ENCODE results near the gene CASQ2. TPM values are rescaled to one million over a fixed set of nuclear protein-coding genes. Genes with fewer than 3 reads are reported as not detected.

The CASQ2 gene
- total and polyA plus RNA-seq, 2 donors (not counting 3 experiments of a cell fraction or from before 2014, with no cell fraction given), result not detected

- POLR2A ChIA-PET, result no interaction called here
- Histone ChIP-seq H3K4me1 (ENCODE audit: control insufficient read depth, extremely low read depth, insufficient read depth, low read length) (no peaks in the 10 kb centered on the region), H3K4me3 (replicated peaks in 1 of 3; ENCODE audit: insufficient read depth in 1 of 3, low read depth in 1 of 3, low read length in 3 of 3) (no peak overlapping the region), H3K9ac (replicated peaks; ENCODE audit: extremely low read depth, insufficient read depth, low read length) (no peak overlapping the region), H3K9me1 (replicated peaks; ENCODE audit: control insufficient read depth, extremely low read depth, insufficient read depth, low read length) (no peaks in the 10 kb centered on the region), H3K27ac (ENCODE audit: insufficient read depth, low read depth, low read length) (no peak overlapping the region), H3K79me2 (ENCODE audit: control insufficient read depth, insufficient read depth, low read length) (no peaks in the 10 kb centered on the region), H3K4me2 (ENCODE audit: insufficient read depth, low read length) (no peak overlapping the region), H3K9me3 (replicated peaks; ENCODE audit: control insufficient read depth, insufficient read depth, low read length) (no peaks in the 10 kb centered on the region), H3K36me3 (ENCODE audit: control insufficient read depth in 2 of 2, extremely low read depth in 1 of 2, insufficient read depth in 2 of 2, low read length in 2 of 2) (no peaks in the 10 kb centered on the region), H3K27me3 (ENCODE audit: control insufficient read depth in 2 of 2, insufficient read depth in 2 of 2, low read length in 2 of 2) (no peaks in the 10 kb centered on the region), H4K20me1 (replicated peaks; ENCODE audit: control insufficient read depth, extremely low read depth, insufficient read depth, low read length) (no peaks in the 10 kb centered on the region), H2AFZ (ENCODE audit: low read depth, low read length) (no peak overlapping the region)
- CTCF ChIA-PET, result no interaction called here
- BruUV-seq (replicated peaks), result no TSS peak
- FAIRE-seq (no peak), DNase-seq (ENCODE audit: low read depth, low spot score) (no peak)
- TF ChIP-seq FOS (IDR thresholded peaks at IDR 0.05; ENCODE audit: borderline replicate concordance, insufficient read depth, low read length), result no peak
- TF ChIP-seq CTCF (IDR thresholded peaks at IDR 0.05; ENCODE audit: extremely low read depth in 1 of 2, insufficient read depth in 1 of 2, low read depth in 1 of 2, low read length in 2 of 2), result no peak
- no peak for TF ChIP-seq EZH2 (IDR thresholded peaks at IDR 0.05; ENCODE audit: borderline replicate concordance, low read depth, low read length, severe bottlenecking)
- TF ChIP-seq MYC (IDR thresholded peaks at IDR 0.05; ENCODE audit: low read depth, low read length), result no peak
- dilution Hi-C loops (cut with MboI; ENCODE audit: extremely low pct_ligation_motif_present, low sequenced_read_pairs), result no loop called here
- intact Hi-C loops (cut with micrococcal nuclease), result no loop called here
These were observed 41.9 kb downstream of the CASQ2 start for GRCh38 chr1:115726570-115726969.

- TF ChIP-seq CTCF (IDR thresholded peaks at IDR 0.05; ENCODE audit: extremely low read depth in 1 of 2, insufficient read depth in 1 of 2, low read depth in 1 of 2, low read length in 2 of 2) (no peak), GATA2 (IDR thresholded peaks at IDR 0.05; ENCODE audit: insufficient read depth, insufficient read length, low read depth, low read length) (no peak), POLR2A (IDR thresholded peaks at IDR 0.05; ENCODE audit: low read depth, low read length) (no peak), JUN (IDR thresholded peaks at IDR 0.05; ENCODE audit: borderline replicate concordance, insufficient read depth, insufficient read length, low read depth) (no peak), MYC (IDR thresholded peaks at IDR 0.05; ENCODE audit: low read depth, low read length) (no peak), EZH2 (IDR thresholded peaks at IDR 0.05; ENCODE audit: borderline replicate concordance, low read depth, low read length, severe bottlenecking) (no peak), MAX (IDR thresholded peaks at IDR 0.05; ENCODE audit: insufficient read depth, insufficient read length) (no peak), POLR2AphosphoS5 (IDR thresholded peaks at IDR 0.05; ENCODE audit: insufficient read depth, low read depth, low read length) (no peak), FOS (IDR thresholded peaks at IDR 0.05; ENCODE audit: borderline replicate concordance, insufficient read depth, low read length) (no peak)
- no peaks in the 10 kb centered on the region for H4K20me1 ChIP-seq (replicated peaks; ENCODE audit: control insufficient read depth, extremely low read depth, insufficient read depth, low read length)
- H3K9me1 ChIP-seq (replicated peaks; ENCODE audit: control insufficient read depth, extremely low read depth, insufficient read depth, low read length), result no peaks in the 10 kb centered on the region
- H3K4me1 ChIP-seq (ENCODE audit: control insufficient read depth, extremely low read depth, insufficient read depth, low read length), result no peaks in the 10 kb centered on the region
- BruUV-seq (replicated peaks), result no TSS peak
- H3K79me2 ChIP-seq (ENCODE audit: control insufficient read depth, insufficient read depth, low read length), result no peaks in the 10 kb centered on the region
- FAIRE-seq (no peak), DNase-seq (ENCODE audit: low read depth, low spot score) (no peak)
- dilution Hi-C loops (cut with MboI; ENCODE audit: extremely low pct_ligation_motif_present, low sequenced_read_pairs) (no loop called here), intact Hi-C loops (cut with micrococcal nuclease) (no loop called here)
- H3K27ac ChIP-seq (ENCODE audit: insufficient read depth, low read depth, low read length), result no peak overlapping the region
- ChIA-PET POLR2A (no interaction called here), CTCF (interaction anchor here (1.9 to 2.3 kb wide), 2 partner anchors 19 to 45 kb away, joined by 5 to 10 read pairs; no protein-coding TSS in a partner anchor)
- H3K27me3 ChIP-seq (ENCODE audit: control insufficient read depth in 2 of 2, insufficient read depth in 2 of 2, low read length in 2 of 2), result no peaks in the 10 kb centered on the region
- H3K9me3 ChIP-seq (replicated peaks; ENCODE audit: control insufficient read depth, insufficient read depth, low read length), result no peaks in the 10 kb centered on the region
- H3K4me2 ChIP-seq (ENCODE audit: insufficient read depth, low read length), result no peak overlapping the region
- H3K36me3 ChIP-seq (ENCODE audit: control insufficient read depth in 2 of 2, extremely low read depth in 1 of 2, insufficient read depth in 2 of 2, low read length in 2 of 2), result no peaks in the 10 kb centered on the region
- no peak overlapping the region for H3K9ac ChIP-seq (replicated peaks; ENCODE audit: extremely low read depth, insufficient read depth, low read length)
- no peak overlapping the region for H3K4me3 ChIP-seq (replicated peaks in 1 of 3; ENCODE audit: insufficient read depth in 1 of 3, low read depth in 1 of 3, low read length in 3 of 3)
- H2AFZ ChIP-seq (ENCODE audit: low read depth, low read length), result no peak overlapping the region
These were observed 42.4 kb downstream of the CASQ2 start for GRCh38 chr1:115726161-115726560.

Data from endothelial cell of umbilical vein (primary cell).